ENCODE measurements around the gene ZMYND11. TPM values are rescaled to one million over a fixed set of nuclear protein-coding genes. Genes with fewer than 3 reads are reported as not detected.

ZMYND11 gene
- total and polyA plus RNA-seq, 7 donors: 21.5 to 138 (median 112) TPM

GRCh38 chr10:201328-201771 is 66.1 kb downstream of the ZMYND11 start:
- no peaks in the 10 kb centered on the region for H3K36me3 ChIP-seq
- TF ChIP-seq POLR2AphosphoS5 (IDR thresholded peaks at IDR 0.05): no peak
- TF ChIP-seq CTCF (IDR thresholded peaks at IDR 0.05): no peak
- no peaks in the 10 kb centered on the region for H3K4me1 ChIP-seq
- no peak overlapping the region for H3K27ac ChIP-seq
- 88 to 95% methylated on average over 6 of the region's 6 CpGs for WGBS, 2 donors
- intact Hi-C loops (cut with DNase I): no loop called here
- DNase-seq: no peak
- H3K27me3 ChIP-seq: no peaks in the 10 kb centered on the region
- no peak overlapping the region for H3K4me3 ChIP-seq
- H3K9me3 ChIP-seq: no peaks in the 10 kb centered on the region

GRCh38 chr10:208616-209015 is 73.4 kb downstream of the ZMYND11 start:
- H3K27ac ChIP-seq: no peak overlapping the region
- WGBS, 2 donors: 94 to 96% methylated on average over 4 of the region's 4 CpGs
- no peak for DNase-seq
- no peak overlapping the region for H3K4me3 ChIP-seq
- intact Hi-C loops (cut with DNase I): no loop called here
- H3K9me3 ChIP-seq: no peaks in the 10 kb centered on the region
- H3K36me3 ChIP-seq: peaks cover 0 to 18% (median 0%) of the 10 kb centered on the region in 4 donors
- no peaks in the 10 kb centered on the region for H3K4me1 ChIP-seq
- H3K27me3 ChIP-seq: no peaks in the 10 kb centered on the region
- no peak for TF ChIP-seq EP300 (IDR thresholded peaks at IDR 0.05)
- TF ChIP-seq POLR2AphosphoS5 (IDR thresholded peaks at IDR 0.05): no peak
- TF ChIP-seq POLR2A (IDR thresholded peaks at IDR 0.05): no peak
- no peak for TF ChIP-seq CTCF (IDR thresholded peaks at IDR 0.05)

DNA sequence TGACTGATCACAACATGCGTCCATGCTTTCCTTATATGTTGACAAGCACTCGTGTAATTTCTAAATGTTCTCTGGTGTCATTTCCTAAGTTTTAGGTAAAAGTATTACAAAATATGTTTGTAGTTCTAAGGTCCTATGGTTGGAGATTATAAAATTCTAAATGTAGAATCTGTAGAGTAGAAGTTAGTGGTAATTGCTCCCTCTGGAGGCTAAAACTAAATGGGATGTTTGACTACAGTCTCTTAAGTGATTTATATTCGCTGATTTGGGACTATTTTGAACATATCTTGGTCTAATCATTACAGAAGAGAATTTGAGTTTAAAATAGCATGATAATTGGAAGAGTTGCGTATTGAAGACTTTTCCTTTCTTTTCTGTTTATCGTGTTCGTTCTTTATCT is 74.1 kb downstream of the ZMYND11 start:
- Histone ChIP-seq H3K27ac (no peak overlapping the region), H3K9me3 (no peaks in the 10 kb centered on the region), H3K36me3 (peaks cover 0 to 18% (median 0%) of the 10 kb centered on the region in 4 donors), H3K4me1 (no peaks in the 10 kb centered on the region), H3K27me3 (no peaks in the 10 kb centered on the region), H3K4me3 (no peak overlapping the region)
- TF ChIP-seq CTCF (IDR thresholded peaks at IDR 0.05): no peak
- TF ChIP-seq EP300 (IDR thresholded peaks at IDR 0.05): no peak
- TF ChIP-seq POLR2A (IDR thresholded peaks at IDR 0.05): no peak
- TF ChIP-seq POLR2AphosphoS5 (IDR thresholded peaks at IDR 0.05): no peak
- intact Hi-C loops (cut with DNase I): no loop called here
- DNase-seq: no peak
- 93 to 95% methylated on average over 6 of the region's 6 CpGs for WGBS, 2 donors

- DNase-seq: no peak
- Histone ChIP-seq H3K4me1 (no peaks in the 10 kb centered on the region), H3K4me3 (no peak overlapping the region), H3K27me3 (no peaks in the 10 kb centered on the region), H3K9me3 (no peaks in the 10 kb centered on the region), H3K36me3 (peaks cover 0 to 18% (median 0%) of the 10 kb centered on the region in 4 donors), H3K27ac (no peak overlapping the region)
- WGBS, 2 donors: 79 to 91% methylated on average over 5 of the region's 5 CpGs
- TF ChIP-seq EP300 (IDR thresholded peaks at IDR 0.05) (no peak), CTCF (IDR thresholded peaks at IDR 0.05) (no peak), POLR2A (IDR thresholded peaks at IDR 0.05) (no peak), POLR2AphosphoS5 (IDR thresholded peaks at IDR 0.05) (no peak)
- intact Hi-C loops (cut with DNase I): no loop called here
These were observed 75.0 kb downstream of the ZMYND11 start for GRCh38 chr10:210297-210696.

DNA sequence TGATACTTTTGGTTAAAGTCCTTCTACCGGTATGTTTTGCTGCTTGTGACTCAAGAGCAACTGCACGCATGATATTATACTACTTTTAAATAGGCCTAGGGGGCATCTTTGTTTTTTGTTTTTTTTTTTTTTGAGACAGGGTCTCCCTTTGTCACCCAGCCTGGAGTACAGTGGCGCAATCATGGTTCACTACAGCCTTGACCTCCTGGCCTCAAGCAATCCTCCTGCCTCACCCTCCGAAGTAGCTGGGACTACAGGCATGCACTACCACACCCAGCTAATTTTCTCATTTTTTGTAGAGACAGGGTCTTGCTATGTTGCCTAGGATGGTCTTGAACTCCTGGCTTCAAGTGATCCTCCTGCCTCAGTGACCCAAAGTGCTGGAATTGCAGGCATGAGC is 80.2 kb downstream of the ZMYND11 start:
- H3K27ac ChIP-seq: no peak overlapping the region
- TF ChIP-seq POLR2AphosphoS5 (IDR thresholded peaks at IDR 0.05) (no peak), CTCF (IDR thresholded peaks at IDR 0.05) (no peak), POLR2A (IDR thresholded peaks at IDR 0.05) (no peak), EP300 (IDR thresholded peaks at IDR 0.05) (no peak)
- H3K4me3 ChIP-seq: no peak overlapping the region
- no peaks in the 10 kb centered on the region for H3K27me3 ChIP-seq
- no peaks in the 10 kb centered on the region for H3K9me3 ChIP-seq
- 95 to 96% methylated on average over 4 of the region's 4 CpGs for WGBS, 2 donors
- no peak for DNase-seq
- H3K4me1 ChIP-seq: peaks cover 0 to 15% (median 11%) of the 10 kb centered on the region in 4 donors
- intact Hi-C loops (cut with DNase I): no loop called here
- peaks cover 0 to 16% (median 0%) of the 10 kb centered on the region in 4 donors for H3K36me3 ChIP-seq

All from sigmoid colon (tissue), 7 donors.